ENCODE results near the gene MYBBP1A.
"Not testable (repeated sequence)": the region's sequence is repeated elsewhere in the genome, so short reads cannot be mapped to it uniquely, and the experiment has no call there.

MYBBP1A gene

GRCh38 chr17:4588898-4589625, 33.9 kb upstream of the MYBBP1A start:
- no peak for DNase-seq (ENCODE audit: low read depth in 2 of 2)

- no peak for DNase-seq (ENCODE audit: low read depth in 2 of 2)
Measured at GRCh38 chr17:4588391-4588790, 33.2 kb upstream of the MYBBP1A start.

DNA sequence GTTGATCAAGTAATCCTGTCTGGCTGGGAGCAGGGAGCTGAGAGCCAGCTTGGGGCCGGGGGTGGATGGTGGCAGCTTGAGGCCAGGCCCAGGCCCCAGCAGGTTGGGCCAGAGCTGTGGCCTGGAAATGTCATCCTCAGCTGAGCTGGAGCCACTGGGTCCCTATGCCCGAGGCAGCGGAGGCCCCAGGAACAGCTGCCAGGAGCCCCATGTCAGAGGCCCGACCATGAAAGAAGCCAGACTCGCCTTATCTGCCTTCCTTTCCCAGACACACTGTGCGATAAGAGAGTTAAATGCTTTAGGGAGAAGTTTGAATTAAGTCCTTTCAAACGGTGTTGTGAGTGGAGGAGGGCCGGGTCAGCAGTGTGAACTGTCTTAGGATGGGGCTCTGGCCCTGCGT, 32.6 kb upstream of the MYBBP1A start:
- DNase-seq (ENCODE audit: low read depth in 2 of 2), result no peak

- DNase-seq (ENCODE audit: low read depth in 2 of 2), result no peak
Measured at GRCh38 chr17:4587195-4587594, 32.0 kb upstream of the MYBBP1A start.

DNA sequence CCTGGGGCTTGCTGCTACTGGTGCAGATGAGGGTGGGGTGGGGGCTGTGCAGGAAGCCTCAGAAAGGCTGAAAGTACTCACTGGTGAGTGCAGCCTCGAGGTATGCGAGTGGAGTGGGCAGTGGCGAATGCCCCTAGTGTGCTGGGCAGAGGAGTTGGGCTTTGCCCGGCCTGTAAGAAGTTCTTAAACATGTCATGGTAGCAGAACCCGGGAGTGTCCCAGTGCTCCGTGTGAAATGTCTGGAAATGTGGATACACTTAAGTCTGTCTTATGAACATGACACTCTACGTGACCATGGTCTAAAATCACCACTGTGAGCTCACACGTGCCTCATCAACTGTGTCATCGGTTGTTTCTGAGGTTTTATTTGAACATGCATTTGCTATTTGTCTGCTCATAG, 30.9 kb upstream of the MYBBP1A start:
- DNase-seq (ENCODE audit: low read depth in 2 of 2), result no peak

- no peak for DNase-seq (ENCODE audit: low read depth in 2 of 2)
Measured at GRCh38 chr17:4585638-4585994, 30.4 kb upstream of the MYBBP1A start.

- DNase-seq (ENCODE audit: low read depth in 2 of 2), result no peak
Measured at GRCh38 chr17:4584917-4585637, 29.9 kb upstream of the MYBBP1A start.

- no peak for DNase-seq (ENCODE audit: low read depth in 2 of 2)
Measured at GRCh38 chr17:4584101-4584916, 29.1 kb upstream of the MYBBP1A start, which contains the start of gene SMTNL2. Gene SMTNL2, plus strand, starts transcription at chr17:4584529. Its CDS starts 77 bp downstream, at chr17:4584606.

- no peak for DNase-seq (ENCODE audit: low read depth in 2 of 2)
Measured at GRCh38 chr17:4583782-4584100, 28.6 kb upstream of the MYBBP1A start.

GRCh38 chr17:4583206-4583605, 28.0 kb upstream of the MYBBP1A start:
- no peak for DNase-seq (ENCODE audit: low read depth in 2 of 2)

- no peak for DNase-seq (ENCODE audit: low read depth in 2 of 2)
Measured at GRCh38 chr17:4582691-4583090, 27.5 kb upstream of the MYBBP1A start.

DNA sequence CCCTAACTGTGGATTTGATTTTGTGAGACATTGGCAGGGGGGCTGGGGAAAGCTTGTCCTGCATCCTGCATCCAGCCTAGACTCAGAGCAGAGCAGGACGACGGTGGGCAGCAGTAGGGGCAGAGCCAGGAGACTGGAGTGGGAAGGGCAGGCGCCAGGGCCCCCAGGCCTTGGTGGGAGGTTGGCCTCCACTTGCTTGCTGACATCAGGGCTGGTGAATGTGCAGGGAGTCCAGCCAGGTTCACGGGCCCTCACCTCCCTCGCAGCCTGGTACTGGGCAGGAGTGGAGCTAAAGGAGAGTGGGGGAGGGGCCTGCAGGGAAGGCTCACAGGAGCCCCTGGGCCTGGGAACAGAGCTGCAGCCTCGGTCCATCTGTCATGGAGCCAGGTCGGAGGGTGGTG, 26.9 kb upstream of the MYBBP1A start:
- no peak for DNase-seq (ENCODE audit: low read depth in 2 of 2)

- no peak for DNase-seq (ENCODE audit: low read depth in 2 of 2)
Measured at GRCh38 chr17:4580291-4580690, 25.1 kb upstream of the MYBBP1A start.

DNA sequence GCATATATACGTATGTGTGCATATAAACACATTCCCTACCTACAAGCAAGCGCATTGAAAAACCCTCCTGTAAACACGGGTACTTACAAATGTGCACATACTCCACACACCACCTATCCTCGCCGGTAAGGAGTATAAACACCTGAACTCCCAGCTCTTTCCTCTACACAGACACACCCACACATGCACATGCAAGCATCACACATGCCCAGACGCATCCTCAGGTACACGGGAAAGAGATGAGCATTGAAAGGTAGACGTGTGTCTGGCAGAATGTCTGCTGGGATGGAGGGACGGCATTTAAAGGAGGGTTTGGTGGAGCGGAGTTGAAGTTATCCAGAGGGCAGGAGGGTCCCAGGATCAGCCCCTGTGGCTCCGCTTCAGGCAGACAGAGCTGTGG, 24.5 kb upstream of the MYBBP1A start:
- no peak for DNase-seq (ENCODE audit: low read depth in 2 of 2)

- not testable (repeated sequence) for DNase-seq (ENCODE audit: low read depth in 2 of 2)
Measured at GRCh38 chr17:4578349-4578748, 23.2 kb upstream of the MYBBP1A start.

- no peak for DNase-seq (ENCODE audit: low read depth in 2 of 2)
Measured at GRCh38 chr17:4577386-4577993, 22.3 kb upstream of the MYBBP1A start.

- no peak for DNase-seq (ENCODE audit: low read depth in 2 of 2)
Measured at GRCh38 chr17:4576729-4577322, 21.6 kb upstream of the MYBBP1A start.

DNA sequence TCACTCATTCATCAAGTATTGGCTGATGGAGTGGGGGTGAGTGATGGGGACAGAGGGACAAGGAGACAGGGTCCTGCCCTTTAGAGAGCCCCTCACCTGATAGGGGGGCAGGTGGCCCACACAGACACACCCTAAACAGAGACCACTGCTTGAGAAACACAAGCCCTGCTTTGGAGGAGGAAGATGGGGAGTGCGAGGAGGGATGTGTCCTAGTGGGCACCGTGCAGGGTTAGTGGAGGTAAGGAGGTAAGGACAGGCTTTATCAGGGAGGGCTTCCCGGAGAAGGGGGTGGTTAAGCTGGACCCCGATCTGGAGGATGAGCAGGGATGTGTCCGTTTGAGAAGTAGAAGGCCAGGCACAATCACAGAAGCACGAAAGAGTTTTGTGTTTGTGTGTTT, 21.0 kb upstream of the MYBBP1A start:
- no peak for DNase-seq (ENCODE audit: low read depth in 2 of 2)

GRCh38 chr17:4574448-4575045, 19.4 kb upstream of the MYBBP1A start:
- no peak for DNase-seq (ENCODE audit: low read depth in 2 of 2)

DNA sequence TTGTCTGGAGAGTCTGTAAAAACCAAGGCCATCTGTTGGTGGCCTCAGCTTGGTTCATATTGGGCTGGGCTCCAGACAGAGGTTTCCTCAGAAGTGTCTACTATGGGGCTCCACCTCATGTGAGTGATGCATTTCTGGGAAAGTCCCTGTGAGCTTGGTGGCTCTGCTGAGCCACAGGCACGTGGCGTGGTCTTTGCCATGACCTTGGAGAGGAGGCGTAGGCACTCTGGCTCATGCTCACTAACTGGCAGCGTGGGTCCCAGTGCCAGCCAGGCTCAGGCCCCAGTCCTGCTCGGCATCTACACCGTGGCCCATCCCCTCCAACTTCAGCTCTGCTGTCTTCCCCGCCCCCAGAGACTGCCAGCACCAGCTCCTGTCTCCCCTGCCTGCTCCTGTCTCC, 18.5 kb upstream of the MYBBP1A start:
- DNase-seq (ENCODE audit: low read depth in 2 of 2), result no peak

DNA sequence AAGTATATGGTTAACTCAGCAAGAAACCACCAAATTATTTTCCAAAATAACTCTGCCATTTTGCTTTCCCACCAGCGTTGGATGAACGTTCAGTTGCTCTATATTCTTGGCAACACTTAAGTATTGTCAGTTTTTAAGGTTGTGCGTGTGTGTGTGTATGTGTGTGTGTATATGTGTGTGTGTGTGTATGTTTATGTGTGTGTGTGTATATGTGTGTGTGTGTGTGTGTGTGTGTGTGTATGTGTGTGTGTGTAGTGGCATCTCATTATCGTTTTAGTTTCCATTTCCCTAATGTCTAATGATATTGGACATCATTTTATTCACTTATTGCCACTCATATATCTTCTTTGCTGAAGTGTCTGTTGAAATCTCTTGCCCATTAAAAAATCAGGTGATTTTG, 17.9 kb upstream of the MYBBP1A start:
- DNase-seq (ENCODE audit: low read depth in 2 of 2), result no peak

DNA sequence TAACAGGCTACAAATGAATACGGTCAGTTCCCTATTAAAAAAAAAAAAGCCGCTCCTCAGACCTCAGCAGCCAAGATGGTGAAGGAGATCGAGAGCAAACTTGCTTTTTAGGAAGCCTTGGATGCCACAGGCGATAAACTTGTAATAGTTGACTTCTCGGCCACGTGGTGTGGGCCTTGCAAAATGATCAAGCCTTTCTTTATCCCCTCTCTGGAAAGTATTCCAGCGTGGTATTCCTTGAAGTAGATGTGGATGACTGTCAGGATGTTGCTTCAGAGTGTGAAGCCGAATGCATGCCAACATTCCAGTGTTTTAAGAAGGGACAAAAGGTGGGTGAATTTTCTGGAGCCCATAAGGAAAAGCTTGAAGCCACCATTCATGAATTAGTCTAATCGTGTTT, 16.9 kb upstream of the MYBBP1A start:
- DNase-seq (ENCODE audit: low read depth in 2 of 2), result no peak

All from fibroblast of skin of left biceps (primary cell).